ENCODE results near the gene AK3. TPM values are rescaled to one million over a fixed set of nuclear protein-coding genes. Genes with fewer than 3 reads are reported as not detected.

The AK3 gene
- polyA plus RNA-seq, 1 donor (not counting 4 experiments of a cell fraction or from before 2014, with no cell fraction given) = 45.8 TPM

DNA sequence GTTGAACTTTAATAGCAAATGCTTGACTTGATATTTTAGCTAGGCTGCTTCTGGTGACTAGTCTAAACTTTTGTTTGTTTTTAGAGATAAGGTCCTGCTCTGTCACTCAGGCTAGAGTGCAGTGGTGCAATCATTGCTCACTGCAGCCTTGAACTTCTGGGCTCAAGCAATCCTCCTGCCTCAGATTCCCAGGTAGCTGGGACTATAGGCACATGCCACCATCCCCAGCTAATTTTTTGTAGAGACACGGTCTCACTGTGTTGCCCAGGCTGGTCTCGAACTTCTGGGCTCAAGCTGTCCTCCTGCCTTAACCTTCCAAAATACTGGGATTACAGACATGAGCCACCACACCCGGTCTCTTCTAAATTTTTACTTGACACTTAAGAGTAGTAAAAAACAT is 40.9 kb downstream of the AK3 start:
- no peaks in the 10 kb centered on the region for H3K9me3 ChIP-seq (ENCODE audit: control insufficient read depth, low read depth, low read length)
- H3K4me1 ChIP-seq (ENCODE audit: control insufficient read depth, extremely low read depth, insufficient read depth, low read length) = peaks cover 14% of the 10 kb centered on the region
- peaks cover 2 to 5% of the 10 kb centered on the region in 2 experiments for H3K36me3 ChIP-seq (ENCODE audit: control insufficient read depth in 2 of 2, extremely low read depth in 1 of 2, insufficient read depth in 2 of 2, low read length in 2 of 2)
- H4K20me1 ChIP-seq (ENCODE audit: control insufficient read depth, extremely low read depth, insufficient read depth, low read length) = no peaks in the 10 kb centered on the region
- H3K9me1 ChIP-seq (ENCODE audit: control insufficient read depth, extremely low read depth, insufficient read depth, low read length) = no peaks in the 10 kb centered on the region
- DNase-seq (ENCODE audit: low read depth, low spot score) = no peak
- H3K9ac ChIP-seq (ENCODE audit: control insufficient read depth, extremely low read depth, insufficient read depth, low read length) = no peak overlapping the region
- dilution Hi-C loops (cut with MboI; ENCODE audit: extremely low pct_ligation_motif_present, low sequenced_read_pairs) = no loop called here
- TF ChIP-seq, protein P1, sequence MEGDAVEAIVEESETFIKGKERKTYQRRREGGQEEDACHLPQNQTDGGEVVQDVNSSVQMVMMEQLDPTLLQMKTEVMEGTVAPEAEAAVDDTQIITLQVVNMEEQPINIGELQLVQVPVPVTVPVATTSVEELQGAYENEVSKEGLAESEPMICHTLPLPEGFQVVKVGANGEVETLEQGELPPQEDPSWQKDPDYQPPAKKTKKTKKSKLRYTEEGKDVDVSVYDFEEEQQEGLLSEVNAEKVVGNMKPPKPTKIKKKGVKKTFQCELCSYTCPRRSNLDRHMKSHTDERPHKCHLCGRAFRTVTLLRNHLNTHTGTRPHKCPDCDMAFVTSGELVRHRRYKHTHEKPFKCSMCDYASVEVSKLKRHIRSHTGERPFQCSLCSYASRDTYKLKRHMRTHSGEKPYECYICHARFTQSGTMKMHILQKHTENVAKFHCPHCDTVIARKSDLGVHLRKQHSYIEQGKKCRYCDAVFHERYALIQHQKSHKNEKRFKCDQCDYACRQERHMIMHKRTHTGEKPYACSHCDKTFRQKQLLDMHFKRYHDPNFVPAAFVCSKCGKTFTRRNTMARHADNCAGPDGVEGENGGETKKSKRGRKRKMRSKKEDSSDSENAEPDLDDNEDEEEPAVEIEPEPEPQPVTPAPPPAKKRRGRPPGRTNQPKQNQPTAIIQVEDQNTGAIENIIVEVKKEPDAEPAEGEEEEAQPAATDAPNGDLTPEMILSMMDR (optimal IDR thresholded peaks at IDR 0.05 in 1 of 3, IDR thresholded peaks at IDR 0.05 in 1 of 3, conservative IDR thresholded peaks at IDR 0.05 in 1 of 3; ENCODE audit: extremely low read depth in 1 of 3, insufficient read depth in 2 of 3, low read length in 3 of 3) = no peak
- TF ChIP-seq EZH2 (IDR thresholded peaks at IDR 0.05; ENCODE audit: low read length) = no peak
- H3K4me2 ChIP-seq (ENCODE audit: control insufficient read depth, extremely low read depth, insufficient read depth, low read depth, low read length) = no peak overlapping the region
- no peak overlapping the region for H3K4me3 ChIP-seq (ENCODE audit: control insufficient read depth in 2 of 3, extremely low read depth in 1 of 3, insufficient read depth in 2 of 3, low read depth in 1 of 3, low read length in 3 of 3)
- no peak overlapping the region for H3K27ac ChIP-seq (ENCODE audit: control insufficient read depth, insufficient read depth, low read length)
- H3K27me3 ChIP-seq (ENCODE audit: control insufficient read depth, extremely low read depth, insufficient read depth, low read length) = no peaks in the 10 kb centered on the region
- FAIRE-seq = no peak
- no peak overlapping the region for H2AFZ ChIP-seq (ENCODE audit: control insufficient read depth, low read length)
- peaks cover 3% of the 10 kb centered on the region for H3K79me2 ChIP-seq (ENCODE audit: control insufficient read depth, insufficient read depth, low read length)

DNA sequence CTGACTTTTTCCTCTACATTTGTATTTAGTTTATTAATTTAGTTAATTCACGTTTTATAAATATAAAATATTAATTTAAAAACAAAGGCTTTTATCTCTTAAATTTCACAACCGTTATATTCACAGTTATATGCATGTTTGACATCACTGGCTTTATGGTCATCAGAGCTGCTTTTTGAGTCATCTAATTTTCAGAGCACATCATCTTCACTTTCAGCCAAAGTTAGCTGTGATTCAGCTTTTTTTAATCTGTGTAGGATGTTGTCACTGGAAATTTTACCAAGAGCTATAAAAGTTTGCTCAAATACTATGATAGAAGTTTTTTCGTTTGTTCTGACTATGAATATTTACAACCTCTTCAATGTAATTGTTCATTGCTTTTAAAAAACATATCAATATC is 49.2 kb downstream of the AK3 start:
- no peak for TF ChIP-seq EZH2 (IDR thresholded peaks at IDR 0.05; ENCODE audit: low read length)
- TF ChIP-seq, protein P1 (optimal IDR thresholded peaks at IDR 0.05 in 1 of 3, IDR thresholded peaks at IDR 0.05 in 1 of 3, conservative IDR thresholded peaks at IDR 0.05 in 1 of 3; ENCODE audit: extremely low read depth in 1 of 3, insufficient read depth in 2 of 3, low read length in 3 of 3) = no peak
- dilution Hi-C loops (cut with MboI; ENCODE audit: extremely low pct_ligation_motif_present, low sequenced_read_pairs) = no loop called here
- Histone ChIP-seq H3K9me1 (ENCODE audit: control insufficient read depth, extremely low read depth, insufficient read depth, low read length) (no peaks in the 10 kb centered on the region), H3K27ac (ENCODE audit: control insufficient read depth, insufficient read depth, low read length) (no peak overlapping the region), H3K4me1 (ENCODE audit: control insufficient read depth, extremely low read depth, insufficient read depth, low read length) (peaks cover 3% of the 10 kb centered on the region), H3K79me2 (ENCODE audit: control insufficient read depth, insufficient read depth, low read length) (peaks cover 14% of the 10 kb centered on the region), H3K27me3 (ENCODE audit: control insufficient read depth, extremely low read depth, insufficient read depth, low read length) (no peaks in the 10 kb centered on the region), H3K9ac (ENCODE audit: control insufficient read depth, extremely low read depth, insufficient read depth, low read length) (no peak overlapping the region), H3K4me2 (ENCODE audit: control insufficient read depth, extremely low read depth, insufficient read depth, low read depth, low read length) (no peak overlapping the region), H3K36me3 (ENCODE audit: control insufficient read depth in 2 of 2, extremely low read depth in 1 of 2, insufficient read depth in 2 of 2, low read length in 2 of 2) (peaks cover 5 to 7% of the 10 kb centered on the region in 2 experiments), H4K20me1 (ENCODE audit: control insufficient read depth, extremely low read depth, insufficient read depth, low read length) (no peaks in the 10 kb centered on the region), H2AFZ (ENCODE audit: control insufficient read depth, low read length) (no peak overlapping the region), H3K9me3 (ENCODE audit: control insufficient read depth, low read depth, low read length) (no peaks in the 10 kb centered on the region), H3K4me3 (ENCODE audit: control insufficient read depth in 2 of 3, extremely low read depth in 1 of 3, insufficient read depth in 2 of 3, low read depth in 1 of 3, low read length in 3 of 3) (no peak overlapping the region)
- FAIRE-seq (no peak), DNase-seq (ENCODE audit: low read depth, low spot score) (no peak)
